GM19239 (cell line): Measurements from ENCODE around the gene CCR1.
"Not testable (repeated sequence)": the region's sequence is repeated elsewhere in the genome, so short reads cannot be mapped to it uniquely, and the experiment has no call there.

Experiments
- DNase-seq: peaks from one replicate; pipeline ENCODE4 v3.0.0; 2011; ENCODE audit warnings: low spot score; ENCODE audit not compliant: insufficient read length
- FAIRE-seq: peaks from 2 replicates; lab custom pipeline; 2011; peaks lifted over from hg19 to GRCh38; lab: Jason Lieb, UNC

Gene CCR1

DNA sequence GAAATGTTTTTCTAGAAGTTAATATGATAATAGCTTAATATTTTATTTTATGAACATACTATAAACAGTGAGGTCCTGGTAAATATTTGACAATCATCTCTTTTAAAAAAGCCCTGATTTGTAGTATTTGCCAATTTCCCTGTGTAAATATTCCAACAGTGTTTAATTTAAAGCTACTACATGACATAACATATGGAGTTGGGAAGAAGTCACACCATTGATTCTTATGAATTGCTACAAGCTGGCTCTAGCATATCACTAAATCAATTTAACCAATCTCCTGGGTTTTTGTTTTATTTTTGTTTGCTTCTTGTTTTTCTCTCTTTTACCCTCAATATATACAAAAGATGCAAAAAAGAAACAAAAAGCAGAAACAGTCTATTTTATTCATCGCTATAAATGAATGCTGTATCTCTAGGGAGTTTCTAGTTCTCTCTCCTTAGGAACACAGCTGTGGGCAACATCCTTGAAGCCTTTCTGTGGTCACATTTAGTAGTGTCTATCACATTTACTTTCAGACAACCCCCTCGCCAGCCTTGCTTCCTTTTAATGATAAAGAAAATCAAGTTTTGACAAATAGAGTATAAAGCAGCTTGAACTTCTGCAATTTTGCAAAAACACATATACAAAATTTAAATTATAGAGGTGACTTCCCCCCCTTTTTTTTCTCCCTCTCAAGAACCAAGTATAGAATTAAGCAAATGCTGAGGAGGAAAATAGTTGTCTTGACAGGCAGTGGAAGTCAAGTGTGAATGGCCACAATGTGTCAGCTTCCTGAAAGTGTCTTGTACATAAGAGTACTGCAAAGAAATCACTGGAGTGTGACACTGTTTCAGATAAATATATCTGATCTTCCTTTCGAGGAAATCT, 21.4 kb downstream of the CCR1 start:
- peak; percentile 36 for DNase-seq
- peak; percentile 99 for FAIRE-seq

DNA sequence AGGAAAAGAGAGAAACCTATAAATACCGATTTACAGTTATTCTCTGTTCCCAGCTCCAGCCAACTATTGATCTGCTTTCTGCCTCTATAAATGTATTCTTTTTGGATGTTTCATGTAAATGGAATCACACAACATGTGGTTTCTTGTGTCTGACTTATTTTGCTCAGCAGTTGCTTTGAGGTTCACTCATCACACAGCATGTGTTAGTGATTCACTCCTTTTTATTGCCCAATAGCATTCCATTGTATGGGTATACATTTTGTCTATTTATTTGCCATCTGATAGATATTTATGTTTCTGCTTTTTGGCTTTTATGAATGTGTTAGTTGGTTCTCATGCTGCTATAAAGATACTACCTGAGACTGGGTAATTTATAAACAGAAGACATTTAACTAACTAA, 23.6 kb downstream of the CCR1 start:
- DNase-seq (no peak), FAIRE-seq (no peak)

DNA sequence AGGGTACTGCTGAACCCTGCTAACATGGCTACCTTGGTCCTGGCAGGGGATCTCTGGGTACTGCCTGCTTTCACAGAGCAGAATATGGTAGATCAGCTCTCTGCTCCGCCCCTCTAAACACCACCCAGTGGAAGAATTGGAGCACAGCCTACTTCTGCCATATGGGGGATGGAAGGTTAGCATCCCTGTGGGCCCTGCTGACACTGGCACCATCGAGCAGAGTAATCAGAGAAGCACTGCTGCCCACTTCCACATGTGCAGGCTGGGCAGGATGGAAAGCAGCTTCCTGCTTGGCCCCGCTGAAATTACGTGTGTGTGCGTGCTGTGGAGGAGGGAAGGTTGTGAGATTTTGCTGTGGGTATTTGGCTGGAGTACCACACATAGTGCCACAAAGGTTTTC, 24.8 kb downstream of the CCR1 start:
- FAIRE-seq (no peak), DNase-seq (no peak)

DNA sequence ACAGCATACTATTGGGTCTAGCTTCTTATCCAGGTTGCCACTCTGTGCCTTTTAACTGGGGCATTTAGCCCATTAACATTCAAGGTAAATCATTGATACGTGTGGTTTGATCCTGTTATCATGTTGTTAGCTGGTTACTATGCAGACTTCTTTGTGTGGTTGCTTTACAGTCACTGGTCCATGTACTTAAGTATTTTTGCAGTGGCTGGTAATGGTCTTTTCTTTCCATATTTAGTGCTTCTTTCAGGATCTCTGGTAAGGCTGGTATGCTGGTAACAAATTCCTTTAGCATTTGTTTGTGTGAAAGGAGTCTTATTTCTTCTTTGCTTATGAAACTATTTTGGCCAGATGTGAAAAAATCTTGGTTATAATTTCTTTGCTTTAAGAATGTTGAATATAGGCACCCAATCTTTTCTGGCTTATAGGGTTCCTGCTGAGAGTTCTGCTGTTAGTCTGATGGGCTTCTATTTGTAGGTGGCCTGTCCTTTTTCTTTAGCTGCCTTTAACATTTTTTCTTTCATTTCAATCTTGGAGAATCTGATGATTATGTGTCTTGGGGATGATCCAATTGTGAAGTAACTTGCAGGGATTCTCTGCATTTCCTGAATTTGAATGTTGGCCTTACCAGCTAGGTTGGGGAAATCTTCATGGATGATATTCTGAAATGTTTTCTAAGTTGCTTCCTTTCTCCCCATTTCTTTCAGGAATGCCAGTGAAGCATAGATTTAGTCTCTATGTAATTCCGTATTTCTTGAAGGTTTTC, 39.3 kb downstream of the CCR1 start:
- no peak for DNase-seq
- peak; percentile 35 for FAIRE-seq

DNA sequence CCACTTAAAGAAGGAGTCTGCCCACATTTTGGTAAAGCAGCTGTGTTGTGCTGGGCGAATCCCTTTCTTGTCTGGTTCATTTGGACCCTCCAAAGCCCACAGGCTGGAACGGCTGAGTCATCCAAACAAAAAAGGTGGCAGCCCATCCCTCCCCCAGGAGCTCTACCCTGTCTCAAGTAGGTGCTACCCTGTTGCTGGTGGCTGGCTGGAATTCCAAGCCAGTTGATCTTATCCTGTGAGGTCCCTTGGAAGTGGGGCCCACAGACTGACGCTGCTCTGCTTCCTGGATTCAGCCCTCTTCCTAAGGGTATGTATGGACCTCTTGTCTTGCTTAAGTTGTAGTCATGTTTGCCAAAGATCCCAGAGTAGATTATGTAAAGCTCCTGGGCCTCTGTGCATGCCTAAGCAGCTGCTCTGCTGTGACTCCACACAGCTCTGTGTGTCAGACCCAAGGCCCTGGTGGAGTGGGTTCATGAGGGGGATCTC, 44.5 kb downstream of the CCR1 start:
- DNase-seq = no peak
- no peak for FAIRE-seq

DNA sequence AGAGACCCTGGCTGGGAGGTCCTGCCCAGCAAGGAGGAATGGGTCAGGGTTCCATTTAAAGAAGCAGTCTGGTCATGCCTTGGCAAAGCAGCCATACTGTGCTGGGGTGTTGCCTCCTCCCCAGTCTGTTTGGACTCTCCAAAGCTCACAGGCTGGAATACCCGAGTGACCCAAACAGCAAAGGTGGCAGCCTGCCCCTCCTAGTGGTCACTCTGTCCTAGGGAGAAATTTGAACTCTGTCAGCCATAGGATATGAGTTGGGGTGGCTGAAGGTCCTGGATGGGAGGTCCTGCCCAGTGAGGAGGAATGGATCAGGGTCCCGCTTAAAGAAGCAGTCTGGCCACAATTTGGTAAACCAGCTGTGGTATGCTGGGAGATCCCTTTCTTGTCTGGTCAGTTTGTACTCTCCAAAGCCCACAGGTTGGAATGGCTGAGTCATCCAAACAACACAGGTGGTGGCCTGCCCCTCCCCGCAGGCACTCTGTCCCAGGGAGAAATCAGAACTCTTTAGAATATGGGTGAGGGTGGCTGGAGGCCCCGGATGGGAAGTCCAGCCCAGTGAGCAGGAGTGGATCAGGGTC, 45.0 kb downstream of the CCR1 start:
- DNase-seq = no peak
- FAIRE-seq = no peak

DNA sequence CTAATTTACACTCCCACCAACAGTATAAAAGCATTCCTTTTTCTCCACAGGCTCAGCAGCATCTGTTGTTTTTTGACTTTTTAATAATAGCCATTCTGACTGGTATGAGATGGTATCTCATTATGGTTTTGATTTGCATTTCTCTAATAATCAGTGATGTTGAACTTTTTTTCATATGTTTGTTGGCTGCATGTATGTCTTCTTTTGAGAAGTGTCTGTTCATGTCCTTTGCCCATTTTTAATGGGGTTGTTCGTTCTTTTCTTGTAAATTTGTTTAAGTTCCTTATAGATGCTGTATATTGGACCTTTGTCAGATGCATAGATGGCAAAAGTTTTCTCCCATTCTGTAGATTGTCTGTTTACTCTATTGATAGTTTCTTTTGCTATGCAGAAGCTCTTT, 50.4 kb downstream of the CCR1 start:
- DNase-seq, FAIRE-seq: not testable (repeated sequence)

DNA sequence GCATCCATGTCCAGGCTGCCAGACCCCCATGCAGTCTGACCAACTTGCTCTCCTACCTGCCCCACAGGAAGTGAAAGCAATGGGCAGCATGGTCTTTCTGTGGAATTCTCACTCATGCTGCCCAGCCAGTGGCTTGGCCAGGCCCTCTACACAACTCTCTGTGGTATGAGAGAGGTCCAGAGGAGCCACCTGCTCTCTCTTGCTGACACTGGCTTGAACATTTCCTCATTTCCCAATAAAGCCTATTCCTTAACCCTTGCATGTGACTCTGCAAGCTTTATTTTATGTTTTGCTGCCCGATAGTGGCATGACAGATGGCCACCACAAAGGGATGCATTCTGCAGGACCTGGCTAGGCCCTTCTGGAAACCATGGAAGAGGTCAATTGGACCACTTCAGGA, 53.8 kb downstream of the CCR1 start:
- DNase-seq (no peak), FAIRE-seq (no peak)
